ENCODE results near the gene RNF166. TPM values are rescaled to one million over a fixed set of nuclear protein-coding genes. Genes with fewer than 3 reads are reported as not detected.
"Not testable (repeated sequence)": the region's sequence is repeated elsewhere in the genome, so short reads cannot be mapped to it uniquely, and the experiment has no call there.

RNF166 gene
- total and polyA plus RNA-seq, 5 donors = 15.0 to 23.8 (median 18.4) TPM

DNA sequence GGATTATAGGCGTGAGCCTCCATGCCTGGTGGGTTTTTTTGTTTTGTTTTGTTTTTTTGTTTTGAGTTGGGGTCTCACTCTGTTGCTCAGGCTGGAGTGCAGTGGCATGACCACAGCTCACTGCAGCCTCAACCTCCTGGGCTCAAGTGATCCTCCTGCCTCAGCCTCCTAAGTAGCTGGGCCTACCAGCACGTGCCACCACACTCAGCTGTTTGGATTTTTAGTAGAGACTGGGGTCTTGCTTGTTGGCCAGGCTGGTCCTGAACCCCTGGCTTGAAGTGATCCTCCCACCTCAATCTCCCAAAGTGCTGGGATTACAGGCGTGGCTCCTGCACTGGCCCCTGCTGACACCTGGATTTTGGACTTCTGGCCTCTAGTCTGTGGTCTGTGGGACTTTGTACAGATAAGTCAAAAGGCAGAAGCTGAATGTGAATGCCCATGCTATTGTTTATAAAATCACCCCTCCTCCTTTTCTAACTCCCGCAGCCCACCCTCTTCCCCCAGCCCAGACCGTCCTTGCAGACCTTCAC is 25.6 kb downstream of the RNF166 start:
- H3K4me1 ChIP-seq (ENCODE audit: control insufficient read depth, insufficient read depth, low read length) = no peaks in the 10 kb centered on the region
- H3K27me3 ChIP-seq (ENCODE audit: control insufficient read depth, insufficient read depth) = no peaks in the 10 kb centered on the region
- H3K4me3 ChIP-seq (ENCODE audit: low read length) = no peak overlapping the region
- intact Hi-C loops (cut with DNase I) = no loop called here
- WGBS = 79% methylated on average over 5 of the region's 5 CpGs
- H3K9me3 ChIP-seq (ENCODE audit: control insufficient read depth, low read length) = no peaks in the 10 kb centered on the region
- no peak overlapping the region for H3K27ac ChIP-seq (ENCODE audit: low read length)
- ATAC-seq (no peak), DNase-seq (no peak)

DNA sequence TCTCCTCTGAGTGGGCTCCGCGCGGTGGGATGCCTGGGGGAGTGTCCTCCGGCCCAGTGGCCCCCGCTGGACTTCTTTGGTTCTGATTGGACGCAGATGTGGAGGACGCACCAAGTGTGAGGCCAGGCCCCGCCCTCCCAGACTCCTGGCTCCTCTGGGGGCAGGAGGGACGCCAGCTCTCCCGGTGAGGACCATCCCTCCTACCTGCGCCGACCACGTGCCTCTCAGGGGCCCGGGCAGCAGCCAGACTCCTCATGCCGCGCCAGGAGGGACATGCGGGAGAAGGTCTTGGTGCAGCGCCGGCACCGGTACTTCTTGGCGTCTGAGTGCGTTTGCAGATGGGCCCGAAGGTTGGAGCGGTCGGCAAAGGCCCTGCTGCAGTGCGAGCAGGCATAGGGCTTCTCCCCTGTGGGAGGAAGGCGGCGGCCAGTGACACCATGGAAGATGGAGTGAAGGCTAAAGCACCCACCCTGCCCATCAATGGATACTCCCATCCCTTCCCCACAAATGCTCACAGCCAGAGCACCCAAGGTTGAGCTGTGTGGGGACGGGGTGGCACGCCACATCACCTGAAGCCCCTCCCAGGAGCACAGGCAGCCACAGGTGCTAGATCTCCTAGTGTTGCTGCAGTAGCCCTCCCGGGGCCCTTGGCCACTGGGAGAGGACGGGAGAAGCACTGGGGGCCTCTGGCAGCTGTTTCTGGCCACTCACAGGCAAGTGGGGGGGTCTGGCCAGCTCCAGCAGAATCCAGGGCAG is 27.8 kb downstream of the RNF166 start:
- DNase-seq = peak in 2 of 3 donors; percentile 53 to 56
- no peak overlapping the region for H3K4me3 ChIP-seq (ENCODE audit: low read length)
- intact Hi-C loops (cut with DNase I) = no loop called here
- no peaks in the 10 kb centered on the region for H3K4me1 ChIP-seq (ENCODE audit: control insufficient read depth, insufficient read depth, low read length)
- ATAC-seq = no peak
- no peak overlapping the region for H3K27ac ChIP-seq (ENCODE audit: low read length)
- 50% methylated on average over 32 of the region's 32 CpGs for WGBS
- H3K9me3 ChIP-seq (ENCODE audit: control insufficient read depth, low read length) = no peaks in the 10 kb centered on the region
- H3K27me3 ChIP-seq (ENCODE audit: control insufficient read depth, insufficient read depth) = no peaks in the 10 kb centered on the region

DNA sequence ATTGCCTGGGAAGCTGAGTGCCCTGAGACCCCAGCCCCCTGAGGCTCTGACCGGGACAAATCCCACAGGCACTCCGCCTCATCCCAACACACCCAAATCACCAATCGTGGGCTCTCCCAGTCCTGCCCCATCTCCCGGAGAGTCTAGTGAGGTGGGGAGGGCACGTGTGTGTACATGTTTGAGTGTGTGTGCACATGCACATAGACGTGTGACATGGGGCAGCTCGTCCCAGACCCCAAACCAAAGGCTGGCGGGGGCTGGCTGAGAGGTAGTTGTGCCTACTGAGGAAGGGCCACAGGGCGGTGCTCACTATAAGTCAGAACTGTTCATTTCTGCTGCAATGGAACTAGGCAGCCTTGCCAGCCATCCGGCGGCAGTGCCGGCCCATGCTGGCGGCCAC is 28.5 kb downstream of the RNF166 start:
- H3K27me3 ChIP-seq (ENCODE audit: control insufficient read depth, insufficient read depth) = no peaks in the 10 kb centered on the region
- ATAC-seq = no peak
- no peak overlapping the region for H3K27ac ChIP-seq (ENCODE audit: low read length)
- 78% methylated on average over 13 of the region's 13 CpGs for WGBS
- DNase-seq = peak in 1 of 3 donors; percentile 44
- H3K4me1 ChIP-seq (ENCODE audit: control insufficient read depth, insufficient read depth, low read length) = no peaks in the 10 kb centered on the region
- H3K4me3 ChIP-seq (ENCODE audit: low read length) = no peak overlapping the region
- H3K9me3 ChIP-seq (ENCODE audit: control insufficient read depth, low read length) = no peaks in the 10 kb centered on the region
- intact Hi-C loops (cut with DNase I) = no loop called here

DNA sequence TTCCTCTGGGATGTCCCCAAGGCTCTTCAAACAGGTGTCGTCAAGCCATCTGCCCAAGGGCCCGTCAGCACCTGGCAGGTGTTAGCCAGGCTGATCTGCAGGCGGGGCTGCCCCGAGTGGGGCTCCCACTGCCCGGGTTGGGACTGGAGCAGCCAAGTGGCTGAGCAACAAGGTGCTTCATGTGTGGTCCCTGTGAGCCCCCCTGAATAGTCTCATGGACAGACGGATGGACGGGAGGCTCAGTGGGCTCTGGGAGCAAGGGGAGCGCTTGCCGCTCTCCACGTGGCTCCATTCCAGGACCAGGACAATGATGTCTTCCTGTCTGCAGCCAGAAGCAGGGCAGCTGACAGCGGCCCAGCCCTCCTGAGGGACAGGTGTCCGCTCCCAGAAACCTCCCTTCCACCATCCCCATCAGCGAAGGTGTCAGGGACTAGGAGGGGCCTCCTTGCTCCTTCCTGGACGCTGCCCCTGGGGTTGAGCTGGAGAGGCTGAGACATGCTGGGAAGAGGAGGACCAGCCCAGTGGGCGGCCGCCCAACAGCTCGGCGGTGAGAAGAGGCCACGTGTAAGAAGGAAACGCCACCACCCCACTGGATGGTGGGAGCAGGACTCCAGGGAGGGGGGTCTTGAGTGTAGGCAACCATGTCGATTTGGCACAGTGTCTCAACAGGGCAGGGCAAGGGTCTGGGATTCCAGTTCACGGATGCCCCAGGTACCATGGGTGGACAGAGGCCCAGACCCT is 29.5 kb downstream of the RNF166 start:
- WGBS = 75% methylated on average over 22 of the region's 22 CpGs
- Histone ChIP-seq H3K27ac (ENCODE audit: low read length) (no peak overlapping the region), H3K27me3 (ENCODE audit: control insufficient read depth, insufficient read depth) (no peaks in the 10 kb centered on the region), H3K9me3 (ENCODE audit: control insufficient read depth, low read length) (no peaks in the 10 kb centered on the region), H3K4me3 (ENCODE audit: low read length) (no peak overlapping the region), H3K4me1 (ENCODE audit: control insufficient read depth, insufficient read depth, low read length) (no peaks in the 10 kb centered on the region)
- intact Hi-C loops (cut with DNase I) = no loop called here
- DNase-seq (peak in 2 of 3 donors; percentile 42 to 47), ATAC-seq (no peak)

DNA sequence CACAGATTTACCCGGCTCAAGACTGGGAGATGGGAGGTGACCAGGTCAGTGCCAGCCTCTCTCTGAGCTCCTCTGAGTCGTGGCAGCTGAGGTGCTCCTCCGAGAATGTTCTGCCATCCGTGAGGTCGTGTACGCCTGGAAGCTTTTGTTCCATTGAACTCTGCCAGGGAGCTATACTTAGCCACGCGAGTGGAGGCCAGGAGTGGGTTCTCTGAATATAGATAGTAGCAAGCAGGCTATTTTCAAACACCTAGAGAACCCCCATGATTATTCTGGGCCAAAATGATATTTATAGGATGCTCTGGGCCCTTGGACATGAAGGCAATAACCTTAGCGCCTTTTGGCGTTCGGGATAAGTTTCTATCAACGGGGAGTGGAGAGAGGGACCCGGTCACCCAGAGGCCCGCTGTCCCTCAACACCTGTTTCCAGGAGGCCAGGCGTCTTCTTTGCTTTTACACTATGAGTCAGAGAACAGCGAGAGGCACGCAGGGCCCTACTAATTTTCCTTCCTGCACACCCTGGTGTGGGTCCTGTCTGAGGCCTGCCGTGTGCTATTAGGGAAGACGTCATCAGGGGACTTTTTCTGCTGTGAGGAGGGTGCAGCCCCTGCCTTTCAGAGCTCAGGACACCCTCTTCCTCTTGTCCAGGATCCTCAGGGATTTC is 32.4 kb downstream of the RNF166 start:
- intact Hi-C loops (cut with DNase I) = no loop called here
- H3K27me3 ChIP-seq (ENCODE audit: control insufficient read depth, insufficient read depth) = no peaks in the 10 kb centered on the region
- H3K9me3 ChIP-seq (ENCODE audit: control insufficient read depth, low read length) = no peaks in the 10 kb centered on the region
- 71% methylated on average over 19 of the region's 19 CpGs for WGBS
- DNase-seq (peak; percentile 26 to 77 (median 72)), ATAC-seq (peak; percentile 70 to 79)
- H3K4me3 ChIP-seq (ENCODE audit: low read length) = no peak overlapping the region
- peak overlapping the region; percentile 70 for H3K27ac ChIP-seq (ENCODE audit: low read length)
- H3K4me1 ChIP-seq (ENCODE audit: control insufficient read depth, insufficient read depth, low read length) = no peaks in the 10 kb centered on the region

DNA sequence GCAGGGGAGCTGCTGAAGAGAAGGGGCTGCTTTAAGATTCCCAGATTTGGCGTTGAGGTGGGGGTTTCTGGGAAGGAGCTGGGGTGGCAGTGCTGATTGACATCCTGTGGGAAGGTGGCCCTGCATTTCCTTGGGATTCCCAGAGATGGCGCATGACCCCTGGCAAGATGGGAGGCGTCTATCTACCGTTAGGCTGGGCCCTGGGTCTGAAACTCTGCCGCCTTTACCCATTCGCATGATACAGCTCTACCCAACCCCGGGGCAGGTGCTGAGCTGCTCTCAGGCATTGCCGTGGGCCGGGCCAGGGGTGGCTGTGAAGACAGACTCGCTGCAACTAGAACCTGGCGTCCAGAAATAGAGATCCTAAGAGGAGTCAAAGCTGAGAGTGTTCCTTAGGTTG is 33.4 kb downstream of the RNF166 start:
- ATAC-seq = peak in 1 of 2 donors; percentile 17
- no peaks in the 10 kb centered on the region for H3K4me1 ChIP-seq (ENCODE audit: control insufficient read depth, insufficient read depth, low read length)

DNA sequence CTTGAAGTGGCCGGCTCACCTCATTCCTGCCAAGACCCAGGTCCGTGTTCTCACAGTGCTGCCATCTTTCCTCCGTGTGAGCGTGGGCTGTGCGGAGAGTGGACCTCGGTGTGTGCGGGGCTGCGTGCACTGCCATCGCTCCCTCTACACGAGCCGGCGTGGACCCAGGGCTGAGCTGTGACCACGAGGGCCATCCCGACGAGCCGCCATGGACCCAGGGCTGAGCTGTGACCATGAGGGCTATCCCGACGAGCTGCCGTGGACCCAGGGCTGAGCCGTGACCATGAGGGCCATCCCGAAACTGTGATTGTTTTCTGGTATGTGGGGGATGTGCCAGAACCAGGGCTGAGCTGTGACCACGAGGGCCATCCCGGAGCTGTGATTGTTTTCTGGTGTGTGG is 34.4 kb downstream of the RNF166 start:
- H3K4me1 ChIP-seq (ENCODE audit: control insufficient read depth, insufficient read depth, low read length) = no peaks in the 10 kb centered on the region
- intact Hi-C loops (cut with DNase I) = no loop called here
- H3K27ac ChIP-seq (ENCODE audit: low read length) = no peak overlapping the region
- DNase-seq (peak in 1 of 3 donors; percentile 34), ATAC-seq (peak; percentile 5)
- no peak overlapping the region for H3K4me3 ChIP-seq (ENCODE audit: low read length)
- 88% methylated on average over 23 of the region's 23 CpGs for WGBS
- no peaks in the 10 kb centered on the region for H3K9me3 ChIP-seq (ENCODE audit: control insufficient read depth, low read length)
- H3K27me3 ChIP-seq (ENCODE audit: control insufficient read depth, insufficient read depth) = no peaks in the 10 kb centered on the region

More for the DNA sequence above, 33.4 kb downstream of the RNF166 start:
- intact Hi-C loops (cut with DNase I) = no loop called here
- peak in 2 of 3 donors; percentile 9 to 64 for DNase-seq
- peak overlapping the region; percentile 54 for H3K27ac ChIP-seq (ENCODE audit: low read length)
- no peaks in the 10 kb centered on the region for H3K27me3 ChIP-seq (ENCODE audit: control insufficient read depth, insufficient read depth)
- WGBS = 56% methylated on average over 11 of the region's 11 CpGs
- no peaks in the 10 kb centered on the region for H3K9me3 ChIP-seq (ENCODE audit: control insufficient read depth, low read length)
- H3K4me3 ChIP-seq (ENCODE audit: low read length) = no peak overlapping the region

DNA sequence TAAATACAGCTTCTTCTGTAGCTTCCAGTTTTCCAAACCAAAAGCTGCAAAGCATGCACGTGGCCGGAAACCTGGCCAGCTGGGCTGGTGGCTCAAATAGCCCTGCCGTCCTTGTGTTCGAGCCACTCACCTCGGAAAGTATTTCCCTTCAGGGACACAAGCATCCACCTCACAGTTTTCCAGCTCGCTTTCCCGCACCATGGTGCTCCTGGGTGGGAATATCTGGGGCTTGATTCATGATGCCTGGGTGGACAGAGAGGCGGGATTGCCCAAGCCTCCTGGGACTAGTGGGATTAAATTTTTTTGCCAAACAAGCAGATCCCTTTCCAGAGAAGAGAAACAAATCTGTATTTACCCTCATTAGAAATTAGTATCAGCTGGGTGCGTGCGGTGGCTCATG is 36.2 kb downstream of the RNF166 start:
- H3K4me3 ChIP-seq (ENCODE audit: low read length) = no peak overlapping the region
- no peak for ATAC-seq
- H3K9me3 ChIP-seq (ENCODE audit: control insufficient read depth, low read length) = no peaks in the 10 kb centered on the region
- peak in 1 of 3 donors; percentile 29 for DNase-seq
- no peaks in the 10 kb centered on the region for H3K4me1 ChIP-seq (ENCODE audit: control insufficient read depth, insufficient read depth, low read length)
- no peak overlapping the region for H3K27ac ChIP-seq (ENCODE audit: low read length)
- no peaks in the 10 kb centered on the region for H3K27me3 ChIP-seq (ENCODE audit: control insufficient read depth, insufficient read depth)
- intact Hi-C loops (cut with DNase I) = no loop called here
- WGBS = 67% methylated on average over 10 of the region's 10 CpGs

DNA sequence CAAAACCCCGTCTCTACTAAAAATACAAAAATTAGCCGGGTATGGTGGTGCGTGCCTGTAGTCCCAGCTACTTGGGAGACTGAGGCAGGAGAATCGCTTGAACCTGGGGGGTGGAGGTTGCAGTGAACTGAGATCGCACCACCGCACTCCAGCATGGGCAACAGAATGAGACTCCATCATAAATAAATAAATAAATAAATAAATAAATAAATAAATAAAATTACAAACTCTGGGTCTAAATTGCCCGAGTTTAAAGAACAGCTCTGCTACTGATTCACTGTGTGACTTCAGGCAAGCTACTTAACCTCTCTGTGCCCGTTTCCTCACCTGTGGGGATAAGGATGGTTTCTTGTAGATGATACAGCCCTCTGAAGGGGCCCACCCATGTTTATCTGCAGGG is 36.7 kb downstream of the RNF166 start:
- H3K9me3 ChIP-seq (ENCODE audit: control insufficient read depth, low read length); intact Hi-C loops (cut with DNase I); H3K4me3 ChIP-seq (ENCODE audit: low read length); DNase-seq; H3K27me3 ChIP-seq (ENCODE audit: control insufficient read depth, insufficient read depth); H3K4me1 ChIP-seq (ENCODE audit: control insufficient read depth, insufficient read depth, low read length); H3K27ac ChIP-seq (ENCODE audit: low read length); ATAC-seq: not testable (repeated sequence)
- 91% methylated on average over 8 of the region's 8 CpGs for WGBS

DNA sequence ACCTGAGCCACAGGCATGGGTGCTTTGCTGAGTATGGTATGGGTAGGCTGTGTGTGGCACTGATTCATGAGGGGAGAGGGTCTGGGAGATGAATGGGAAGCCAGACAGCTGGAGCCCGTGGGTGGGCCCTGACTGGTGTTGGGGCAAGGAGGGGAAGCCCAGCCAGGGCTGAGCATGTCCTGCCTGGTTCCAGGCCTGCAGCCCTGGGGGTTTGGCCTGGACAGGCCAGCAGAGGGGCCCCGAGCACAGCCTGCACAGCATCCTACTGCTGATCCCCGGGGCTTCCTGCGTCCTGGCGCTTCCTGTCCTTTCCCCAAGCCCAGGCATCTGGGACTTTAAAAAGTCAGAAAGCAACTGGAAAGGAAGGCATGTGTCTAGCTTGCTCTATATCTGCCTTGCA is 38.7 kb downstream of the RNF166 start:
- H3K9me3 ChIP-seq (ENCODE audit: control insufficient read depth, low read length) = no peaks in the 10 kb centered on the region
- intact Hi-C loops (cut with DNase I) = no loop called here
- 57% methylated on average over 5 of the region's 5 CpGs for WGBS
- no peak overlapping the region for H3K27ac ChIP-seq (ENCODE audit: low read length)
- peaks cover 3% of the 10 kb centered on the region for H3K4me1 ChIP-seq (ENCODE audit: control insufficient read depth, insufficient read depth, low read length)
- DNase-seq = peak in 1 of 3 donors; percentile 32
- no peak for ATAC-seq
- H3K4me3 ChIP-seq (ENCODE audit: low read length) = no peak overlapping the region
- H3K27me3 ChIP-seq (ENCODE audit: control insufficient read depth, insufficient read depth) = no peaks in the 10 kb centered on the region

DNA sequence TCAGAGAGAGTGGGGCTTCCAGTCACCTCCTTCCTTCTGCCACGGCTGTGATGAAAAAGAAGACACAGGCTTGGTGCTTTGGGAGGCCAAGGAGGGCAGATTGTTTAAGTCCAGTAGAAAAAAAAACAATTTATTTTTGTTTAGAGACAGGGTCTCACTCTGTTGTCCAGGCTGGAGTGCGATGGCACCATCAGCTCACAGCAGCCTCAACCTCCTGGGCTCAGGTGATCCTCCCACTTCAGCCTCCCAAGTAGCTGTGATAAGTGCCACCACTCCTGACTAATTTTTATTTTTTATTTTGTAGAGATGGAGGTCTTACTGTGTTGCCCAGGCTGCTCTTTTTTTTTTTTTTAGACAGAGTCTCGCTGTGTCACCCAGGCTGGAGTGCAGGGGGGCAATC is 40.6 kb downstream of the RNF166 start:
- DNase-seq = no peak
- Histone ChIP-seq H3K9me3 (ENCODE audit: control insufficient read depth, low read length) (no peaks in the 10 kb centered on the region), H3K27ac (ENCODE audit: low read length) (no peak overlapping the region), H3K27me3 (ENCODE audit: control insufficient read depth, insufficient read depth) (no peaks in the 10 kb centered on the region), H3K4me3 (ENCODE audit: low read length) (no peak overlapping the region), H3K4me1 (ENCODE audit: control insufficient read depth, insufficient read depth, low read length) (peaks cover 3% of the 10 kb centered on the region)
- no peak for ATAC-seq
- intact Hi-C loops (cut with DNase I) = no loop called here
- WGBS = 85% methylated on average over 3 of the region's 3 CpGs
